ENCODE measurements around the gene KLHDC3.

Gene KLHDC3

GRCh38 chr6:43033496-43034189 lies 19.6 kb downstream of the KLHDC3 start:
- TF ChIP-seq TCF12 (IDR thresholded peaks at IDR 0.05; ENCODE audit: low read depth): no peak
- no peak for TF ChIP-seq TEAD4 (IDR thresholded peaks at IDR 0.05)
- no peak for TF ChIP-seq EGR1 (IDR thresholded peaks at IDR 0.05)
- TF ChIP-seq YY1 (IDR thresholded peaks at IDR 0.05; ENCODE audit: low read depth): no peak
- TF ChIP-seq EP300 (IDR thresholded peaks at IDR 0.05; ENCODE audit: borderline replicate concordance): no peak
- no peak for TF ChIP-seq NFIC (IDR thresholded peaks at IDR 0.05)
- TF ChIP-seq, protein P1, sequence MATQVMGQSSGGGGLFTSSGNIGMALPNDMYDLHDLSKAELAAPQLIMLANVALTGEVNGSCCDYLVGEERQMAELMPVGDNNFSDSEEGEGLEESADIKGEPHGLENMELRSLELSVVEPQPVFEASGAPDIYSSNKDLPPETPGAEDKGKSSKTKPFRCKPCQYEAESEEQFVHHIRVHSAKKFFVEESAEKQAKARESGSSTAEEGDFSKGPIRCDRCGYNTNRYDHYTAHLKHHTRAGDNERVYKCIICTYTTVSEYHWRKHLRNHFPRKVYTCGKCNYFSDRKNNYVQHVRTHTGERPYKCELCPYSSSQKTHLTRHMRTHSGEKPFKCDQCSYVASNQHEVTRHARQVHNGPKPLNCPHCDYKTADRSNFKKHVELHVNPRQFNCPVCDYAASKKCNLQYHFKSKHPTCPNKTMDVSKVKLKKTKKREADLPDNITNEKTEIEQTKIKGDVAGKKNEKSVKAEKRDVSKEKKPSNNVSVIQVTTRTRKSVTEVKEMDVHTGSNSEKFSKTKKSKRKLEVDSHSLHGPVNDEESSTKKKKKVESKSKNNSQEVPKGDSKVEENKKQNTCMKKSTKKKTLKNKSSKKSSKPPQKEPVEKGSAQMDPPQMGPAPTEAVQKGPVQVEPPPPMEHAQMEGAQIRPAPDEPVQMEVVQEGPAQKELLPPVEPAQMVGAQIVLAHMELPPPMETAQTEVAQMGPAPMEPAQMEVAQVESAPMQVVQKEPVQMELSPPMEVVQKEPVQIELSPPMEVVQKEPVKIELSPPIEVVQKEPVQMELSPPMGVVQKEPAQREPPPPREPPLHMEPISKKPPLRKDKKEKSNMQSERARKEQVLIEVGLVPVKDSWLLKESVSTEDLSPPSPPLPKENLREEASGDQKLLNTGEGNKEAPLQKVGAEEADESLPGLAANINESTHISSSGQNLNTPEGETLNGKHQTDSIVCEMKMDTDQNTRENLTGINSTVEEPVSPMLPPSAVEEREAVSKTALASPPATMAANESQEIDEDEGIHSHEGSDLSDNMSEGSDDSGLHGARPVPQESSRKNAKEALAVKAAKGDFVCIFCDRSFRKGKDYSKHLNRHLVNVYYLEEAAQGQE (IDR thresholded peaks at IDR 0.05; ENCODE audit: low read depth): no peak
- TF ChIP-seq ZBTB7A (IDR thresholded peaks at IDR 0.05; ENCODE audit: low read depth): no peak
- no peak for TF ChIP-seq CEBPB (IDR thresholded peaks at IDR 0.05)

GRCh38 chr6:43034190-43034525 lies 20.1 kb downstream of the KLHDC3 start:
- TF ChIP-seq TCF12 (IDR thresholded peaks at IDR 0.05; ENCODE audit: low read depth) (no peak), FOXM1 (IDR thresholded peaks at IDR 0.05; ENCODE audit: borderline replicate concordance, low read depth) (no peak), RAD21 (IDR thresholded peaks at IDR 0.05; ENCODE audit: low read depth) (no peak), CREB1 (IDR thresholded peaks at IDR 0.05; ENCODE audit: low read depth) (no peak), NFIC (IDR thresholded peaks at IDR 0.05) (no peak), EP300 (IDR thresholded peaks at IDR 0.05; ENCODE audit: borderline replicate concordance) (no peak), TAF1 (IDR thresholded peaks at IDR 0.05; ENCODE audit: low read depth) (no peak), CEBPB (IDR thresholded peaks at IDR 0.05) (no peak), EGR1 (IDR thresholded peaks at IDR 0.05) (no peak), ZBTB7A (IDR thresholded peaks at IDR 0.05; ENCODE audit: low read depth) (no peak), TEAD4 (IDR thresholded peaks at IDR 0.05) (no peak), YY1 (IDR thresholded peaks at IDR 0.05; ENCODE audit: low read depth) (no peak), USF1 (IDR thresholded peaks at IDR 0.05) (no peak)
- TF ChIP-seq, protein P2, sequence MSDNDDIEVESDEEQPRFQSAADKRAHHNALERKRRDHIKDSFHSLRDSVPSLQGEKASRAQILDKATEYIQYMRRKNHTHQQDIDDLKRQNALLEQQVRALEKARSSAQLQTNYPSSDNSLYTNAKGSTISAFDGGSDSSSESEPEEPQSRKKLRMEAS (IDR thresholded peaks at IDR 0.05): no peak
- TF ChIP-seq, protein P1 (IDR thresholded peaks at IDR 0.05; ENCODE audit: low read depth): no peak

GRCh38 chr6:43035495-43036194 lies 21.6 kb downstream of the KLHDC3 start:
- TF ChIP-seq EGR1 (IDR thresholded peaks at IDR 0.05): no peak
- TF ChIP-seq, protein P2 (IDR thresholded peaks at IDR 0.05): no peak
- TF ChIP-seq TAF1 (IDR thresholded peaks at IDR 0.05; ENCODE audit: low read depth): no peak
- TF ChIP-seq RAD21 (IDR thresholded peaks at IDR 0.05; ENCODE audit: low read depth): no peak
- no peak for TF ChIP-seq FOXM1 (IDR thresholded peaks at IDR 0.05; ENCODE audit: borderline replicate concordance, low read depth)
- TF ChIP-seq EP300 (IDR thresholded peaks at IDR 0.05; ENCODE audit: borderline replicate concordance): no peak
- no peak for TF ChIP-seq NFIC (IDR thresholded peaks at IDR 0.05)

DNA sequence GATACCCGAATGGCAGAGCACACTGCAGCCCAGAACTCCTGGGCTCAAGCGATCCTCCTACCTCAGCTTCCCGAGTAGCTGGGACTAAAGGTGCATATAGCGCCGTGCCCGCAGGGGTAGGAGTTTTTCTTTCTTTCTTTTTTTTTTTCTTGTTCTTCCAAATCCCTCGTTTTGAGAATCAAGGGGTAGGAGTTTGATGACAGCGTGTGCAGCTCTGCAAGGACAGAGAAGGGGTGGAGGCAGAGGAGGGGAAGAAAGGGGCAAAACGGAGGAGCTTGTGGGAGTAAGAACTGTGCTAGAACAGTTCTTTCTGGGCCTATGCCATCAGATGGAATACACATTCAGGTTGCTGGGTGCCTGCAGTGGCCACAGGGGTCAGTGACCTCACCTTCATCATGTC lies 22.7 kb downstream of the KLHDC3 start:
- no peak for TF ChIP-seq CREB1 (IDR thresholded peaks at IDR 0.05; ENCODE audit: low read depth)
- TF ChIP-seq USF1 (IDR thresholded peaks at IDR 0.05): no peak
- TF ChIP-seq, protein P2 (IDR thresholded peaks at IDR 0.05): no peak
- TF ChIP-seq, protein P1 (IDR thresholded peaks at IDR 0.05; ENCODE audit: low read depth): no peak
- TF ChIP-seq TAF1 (IDR thresholded peaks at IDR 0.05; ENCODE audit: low read depth): no peak
- no peak for TF ChIP-seq YY1 (IDR thresholded peaks at IDR 0.05; ENCODE audit: low read depth)
- no peak for TF ChIP-seq FOXM1 (IDR thresholded peaks at IDR 0.05; ENCODE audit: borderline replicate concordance, low read depth)
- TF ChIP-seq NFIC (IDR thresholded peaks at IDR 0.05): no peak
- TF ChIP-seq TCF12 (IDR thresholded peaks at IDR 0.05; ENCODE audit: low read depth): no peak
- TF ChIP-seq RAD21 (IDR thresholded peaks at IDR 0.05; ENCODE audit: low read depth): no peak
- TF ChIP-seq EP300 (IDR thresholded peaks at IDR 0.05; ENCODE audit: borderline replicate concordance): no peak
- no peak for TF ChIP-seq CEBPB (IDR thresholded peaks at IDR 0.05)
- no peak for TF ChIP-seq EGR1 (IDR thresholded peaks at IDR 0.05)
- no peak for TF ChIP-seq TEAD4 (IDR thresholded peaks at IDR 0.05)
- no peak for TF ChIP-seq ZBTB7A (IDR thresholded peaks at IDR 0.05; ENCODE audit: low read depth)

All from Ishikawa (cell line).